GM19238 (cell line): Measurements from ENCODE around the gene CDC34.

Source experiments
- DNase-seq: peaks from one replicate; pipeline ENCODE4 v3.0.0; 2011; ENCODE audit warnings: low spot score; ENCODE audit not compliant: insufficient read length

Gene CDC34

DNA sequence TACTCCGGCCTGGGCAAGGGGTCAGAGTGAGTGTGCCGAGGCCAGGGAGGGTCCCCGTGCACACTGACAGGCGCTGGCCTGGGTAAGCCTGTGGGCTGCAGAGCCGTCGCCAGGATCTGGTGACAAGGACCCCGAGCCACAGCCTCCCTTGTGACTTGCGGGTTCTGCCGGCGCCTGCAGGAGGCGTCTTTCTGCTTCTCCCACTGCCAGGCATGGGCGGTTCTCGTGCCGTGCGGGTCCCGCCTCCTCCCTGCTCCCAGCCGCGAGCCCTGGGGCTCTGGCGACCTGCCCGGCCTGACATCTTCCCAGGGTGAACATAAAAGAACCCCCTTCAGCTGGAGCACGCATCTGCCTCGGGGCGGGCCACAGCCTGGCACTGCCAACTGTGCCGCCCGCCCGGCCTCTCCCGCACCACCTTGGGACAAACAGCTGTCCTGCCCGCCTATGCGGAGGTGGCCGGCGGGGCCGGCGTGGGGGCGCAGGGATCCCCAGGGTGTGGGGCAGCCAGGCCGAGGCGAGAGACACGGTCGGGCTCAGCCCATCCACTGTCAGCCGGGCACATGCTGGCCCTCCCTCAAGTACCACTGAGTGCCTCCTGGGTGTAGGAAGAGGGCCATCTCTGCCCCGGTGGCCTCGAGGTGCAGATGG is 56.7 kb downstream of the CDC34 start:
- DNase-seq, result peak; percentile 50

GRCh38 chr19:588741-589692 is 57.5 kb downstream of the CDC34 start:
- DNase-seq, result no peak

- no peak for DNase-seq
Measured at GRCh38 chr19:589693-590395, 58.3 kb downstream of the CDC34 start, which contains the start of gene HCN2. TSS of gene HCN2 (plus strand) at chr19:589881. CDS start at chr19:589946, 65 bp downstream.

- DNase-seq, result no peak
Measured at GRCh38 chr19:590396-590745, 58.8 kb downstream of the CDC34 start.

DNA sequence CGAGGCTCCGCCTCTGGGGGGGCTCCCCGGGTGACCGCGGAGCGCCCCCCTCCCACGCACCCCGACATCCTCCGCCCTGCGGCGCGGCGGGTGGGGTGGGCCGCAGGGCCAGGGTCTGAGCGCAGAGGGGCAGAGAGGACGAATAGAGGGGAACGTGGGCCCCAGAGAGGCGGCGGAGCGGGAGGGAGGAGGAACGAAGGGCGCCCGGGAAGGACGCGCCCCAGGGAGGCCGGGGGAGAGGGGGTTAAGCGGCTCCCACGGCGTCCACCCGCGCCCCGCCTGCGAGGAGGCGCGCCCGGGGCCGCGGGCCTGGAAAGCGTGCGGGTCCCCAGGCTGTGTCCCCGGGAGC is 59.2 kb downstream of the CDC34 start:
- DNase-seq, result no peak

DNA sequence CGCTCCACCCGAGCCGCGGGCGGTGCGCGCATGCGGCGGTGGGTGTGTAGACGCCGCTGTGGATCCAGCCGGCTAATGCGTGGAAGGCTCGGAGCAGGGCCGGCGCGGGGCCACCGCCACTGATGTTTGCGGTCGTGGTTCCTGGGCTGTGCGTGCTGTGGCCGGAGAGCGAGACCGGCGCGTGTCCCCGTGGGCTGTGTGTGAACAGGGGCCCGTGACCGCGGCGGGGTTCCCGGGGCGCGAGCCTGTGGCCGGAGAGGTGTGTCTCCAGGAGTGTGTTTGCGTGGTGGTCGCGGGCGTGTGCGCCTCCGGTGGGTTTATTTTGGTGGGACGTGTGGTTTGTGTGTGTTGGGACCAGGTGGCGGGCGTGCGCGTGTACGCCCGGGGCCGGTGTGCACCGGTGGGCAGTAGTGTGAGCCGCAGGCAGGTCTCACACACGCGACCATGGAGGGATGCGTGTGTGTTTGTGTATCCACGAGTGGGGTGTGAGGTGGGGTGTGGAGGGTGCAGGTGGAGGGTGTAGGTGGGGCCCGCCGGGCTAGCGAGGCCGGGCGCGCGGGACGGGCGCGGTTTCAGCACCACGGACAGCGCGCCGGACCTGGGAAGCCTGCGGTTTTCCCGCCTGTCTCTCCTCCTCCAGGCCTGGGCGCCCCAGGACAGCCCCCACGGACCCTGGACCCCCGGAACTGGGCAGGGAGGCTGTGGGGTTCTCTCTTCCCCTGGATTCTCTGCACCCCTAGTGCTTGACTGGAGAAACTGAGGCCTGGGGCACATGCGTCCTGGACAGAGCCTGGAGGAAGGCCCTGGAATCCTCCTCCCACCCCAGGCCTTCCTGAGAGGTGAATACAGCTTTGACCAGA is 59.8 kb downstream of the CDC34 start:
- no peak for DNase-seq
